22Rv1 (cell line): ENCODE measurements around the gene HOXD3.

Experiments used
- ZFX ChIP-seq: fragments of 450-650 bp; IDR thresholded peaks from 2 replicates; pipeline ENCODE4 v1.6.1; 2017; ENCODE audit warnings: antibody characterized with exemption, borderline replicate concordance
- TF ChIP-seq, protein P1 (sequence below): fragments of 450-650 bp; IDR thresholded peaks from 2 replicates; pipeline ENCODE4 v1.5.1; 2017; ENCODE audit warnings: mild to moderate bottlenecking

DNA sequence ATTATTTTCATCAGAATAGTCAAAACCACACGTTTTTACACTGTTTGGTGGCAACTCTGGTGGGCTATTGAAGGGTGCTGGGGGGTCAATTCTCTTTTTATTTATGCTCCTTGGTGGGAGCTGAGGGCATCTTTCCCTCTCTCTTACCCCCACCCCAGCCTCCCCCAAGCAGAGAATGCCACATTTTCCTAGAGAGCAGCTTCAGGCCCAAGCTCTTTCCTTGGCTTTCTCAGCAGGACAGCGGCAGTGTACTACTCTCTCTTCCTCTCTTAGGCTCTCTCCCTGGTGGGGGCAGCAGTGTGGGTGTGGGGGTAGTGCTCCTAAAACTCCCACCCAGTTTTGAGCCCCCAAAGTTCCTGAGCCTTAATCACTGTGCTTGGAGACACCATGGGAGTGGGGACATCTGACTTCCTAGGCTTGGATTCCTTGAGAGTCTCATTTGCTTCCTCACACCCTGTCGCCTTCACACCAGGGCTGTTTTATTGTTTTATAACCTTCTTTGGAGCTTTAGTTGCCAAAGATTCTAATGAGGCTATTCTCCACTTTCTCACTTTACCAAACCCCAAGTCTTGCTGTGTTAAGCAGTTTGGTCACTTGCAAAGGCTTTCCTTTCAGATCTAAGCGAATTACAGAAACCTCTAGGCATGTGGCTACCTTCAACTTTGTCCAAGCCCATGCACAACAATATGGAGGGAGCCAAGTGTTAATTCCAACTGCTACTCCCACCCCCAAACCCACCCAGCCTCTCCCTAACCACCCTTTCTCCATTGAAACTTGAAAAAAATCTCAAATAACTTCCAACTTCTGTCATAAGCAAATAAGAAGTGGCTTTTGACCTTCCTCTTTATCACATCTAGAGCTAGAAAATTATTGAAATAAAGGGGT is 11.8 kb upstream of the HOXD3 start:
- TF ChIP-seq, protein P1, sequence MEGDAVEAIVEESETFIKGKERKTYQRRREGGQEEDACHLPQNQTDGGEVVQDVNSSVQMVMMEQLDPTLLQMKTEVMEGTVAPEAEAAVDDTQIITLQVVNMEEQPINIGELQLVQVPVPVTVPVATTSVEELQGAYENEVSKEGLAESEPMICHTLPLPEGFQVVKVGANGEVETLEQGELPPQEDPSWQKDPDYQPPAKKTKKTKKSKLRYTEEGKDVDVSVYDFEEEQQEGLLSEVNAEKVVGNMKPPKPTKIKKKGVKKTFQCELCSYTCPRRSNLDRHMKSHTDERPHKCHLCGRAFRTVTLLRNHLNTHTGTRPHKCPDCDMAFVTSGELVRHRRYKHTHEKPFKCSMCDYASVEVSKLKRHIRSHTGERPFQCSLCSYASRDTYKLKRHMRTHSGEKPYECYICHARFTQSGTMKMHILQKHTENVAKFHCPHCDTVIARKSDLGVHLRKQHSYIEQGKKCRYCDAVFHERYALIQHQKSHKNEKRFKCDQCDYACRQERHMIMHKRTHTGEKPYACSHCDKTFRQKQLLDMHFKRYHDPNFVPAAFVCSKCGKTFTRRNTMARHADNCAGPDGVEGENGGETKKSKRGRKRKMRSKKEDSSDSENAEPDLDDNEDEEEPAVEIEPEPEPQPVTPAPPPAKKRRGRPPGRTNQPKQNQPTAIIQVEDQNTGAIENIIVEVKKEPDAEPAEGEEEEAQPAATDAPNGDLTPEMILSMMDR: no peak
- TF ChIP-seq ZFX: no peak
